ENCODE measurements around the gene IRX4.

IRX4 gene

GRCh38 chr5:1879292-1880263 is 3.1 kb downstream of the IRX4 start:
- peaks cover 52 to 53% of the 10 kb centered on the region in 2 donors for H3K27me3 ChIP-seq (ENCODE audit: control insufficient read depth in 2 of 2, insufficient read depth in 2 of 2, low read length in 2 of 2)
- no peak overlapping the region for H3K27ac ChIP-seq (ENCODE audit: low read depth in 2 of 2, low read length in 2 of 2)
- H3K9ac ChIP-seq (ENCODE audit: low read depth in 1 of 2, low read length in 2 of 2), result no peak overlapping the region
- no peak overlapping the region for H3K4me3 ChIP-seq (ENCODE audit: low read length in 2 of 2)
- no peaks in the 10 kb centered on the region for H3K36me3 ChIP-seq (ENCODE audit: control insufficient read depth in 2 of 2, insufficient read depth in 2 of 2, low read length in 2 of 2)
- H3K4me1 ChIP-seq (ENCODE audit: control insufficient read depth in 2 of 2, insufficient read depth in 2 of 2, low read length in 2 of 2), result no peaks in the 10 kb centered on the region
- no peaks in the 10 kb centered on the region for H3K9me3 ChIP-seq (ENCODE audit: control insufficient read depth in 2 of 2, low read length in 2 of 2)

GRCh38 chr5:1878050-1878849 is 4.5 kb downstream of the IRX4 start:
- H3K4me3 ChIP-seq (ENCODE audit: low read length in 2 of 2), result no peak overlapping the region
- H3K9me3 ChIP-seq (ENCODE audit: control insufficient read depth in 2 of 2, low read length in 2 of 2), result no peaks in the 10 kb centered on the region
- no peaks in the 10 kb centered on the region for H3K36me3 ChIP-seq (ENCODE audit: control insufficient read depth in 2 of 2, insufficient read depth in 2 of 2, low read length in 2 of 2)
- H3K27me3 ChIP-seq (ENCODE audit: control insufficient read depth in 2 of 2, insufficient read depth in 2 of 2, low read length in 2 of 2), result peaks cover 51 to 54% of the 10 kb centered on the region in 2 donors
- H3K9ac ChIP-seq (ENCODE audit: low read depth in 1 of 2, low read length in 2 of 2), result no peak overlapping the region
- peaks cover 0 to 4% of the 10 kb centered on the region in 2 donors for H3K4me1 ChIP-seq (ENCODE audit: control insufficient read depth in 2 of 2, insufficient read depth in 2 of 2, low read length in 2 of 2)
- no peak overlapping the region for H3K27ac ChIP-seq (ENCODE audit: low read depth in 2 of 2, low read length in 2 of 2)

GRCh38 chr5:1877103-1878049 is 5.3 kb downstream of the IRX4 start:
- H3K27ac ChIP-seq (ENCODE audit: low read depth in 2 of 2, low read length in 2 of 2), result no peak overlapping the region
- peaks cover 56% of the 10 kb centered on the region in 2 donors for H3K27me3 ChIP-seq (ENCODE audit: control insufficient read depth in 2 of 2, insufficient read depth in 2 of 2, low read length in 2 of 2)
- peaks cover 0 to 4% of the 10 kb centered on the region in 2 donors for H3K4me1 ChIP-seq (ENCODE audit: control insufficient read depth in 2 of 2, insufficient read depth in 2 of 2, low read length in 2 of 2)
- H3K36me3 ChIP-seq (ENCODE audit: control insufficient read depth in 2 of 2, insufficient read depth in 2 of 2, low read length in 2 of 2), result no peaks in the 10 kb centered on the region
- no peaks in the 10 kb centered on the region for H3K9me3 ChIP-seq (ENCODE audit: control insufficient read depth in 2 of 2, low read length in 2 of 2)
- no peak overlapping the region for H3K4me3 ChIP-seq (ENCODE audit: low read length in 2 of 2)
- no peak overlapping the region for H3K9ac ChIP-seq (ENCODE audit: low read depth in 1 of 2, low read length in 2 of 2)

- Histone ChIP-seq H3K9me3 (ENCODE audit: control insufficient read depth in 2 of 2, low read length in 2 of 2) (no peaks in the 10 kb centered on the region), H3K4me3 (ENCODE audit: low read length in 2 of 2) (no peak overlapping the region), H3K27ac (ENCODE audit: low read depth in 2 of 2, low read length in 2 of 2) (no peak overlapping the region), H3K27me3 (ENCODE audit: control insufficient read depth in 2 of 2, insufficient read depth in 2 of 2, low read length in 2 of 2) (peaks cover 52 to 55% of the 10 kb centered on the region in 2 donors), H3K9ac (ENCODE audit: low read depth in 1 of 2, low read length in 2 of 2) (no peak overlapping the region), H3K4me1 (ENCODE audit: control insufficient read depth in 2 of 2, insufficient read depth in 2 of 2, low read length in 2 of 2) (peaks cover 0 to 4% of the 10 kb centered on the region in 2 donors), H3K36me3 (ENCODE audit: control insufficient read depth in 2 of 2, insufficient read depth in 2 of 2, low read length in 2 of 2) (no peaks in the 10 kb centered on the region)
Observed at GRCh38 chr5:1876660-1877064, 6.1 kb downstream of the IRX4 start.

GRCh38 chr5:1875843-1876659 is 6.7 kb downstream of the IRX4 start:
- H3K27ac ChIP-seq (ENCODE audit: low read depth in 2 of 2, low read length in 2 of 2), result no peak overlapping the region
- H3K9ac ChIP-seq (ENCODE audit: low read depth in 1 of 2, low read length in 2 of 2), result no peak overlapping the region
- H3K4me3 ChIP-seq (ENCODE audit: low read length in 2 of 2), result no peak overlapping the region
- H3K36me3 ChIP-seq (ENCODE audit: control insufficient read depth in 2 of 2, insufficient read depth in 2 of 2, low read length in 2 of 2), result no peaks in the 10 kb centered on the region
- peaks cover 0 to 4% of the 10 kb centered on the region in 2 donors for H3K4me1 ChIP-seq (ENCODE audit: control insufficient read depth in 2 of 2, insufficient read depth in 2 of 2, low read length in 2 of 2)
- peaks cover 52 to 57% of the 10 kb centered on the region in 2 donors for H3K27me3 ChIP-seq (ENCODE audit: control insufficient read depth in 2 of 2, insufficient read depth in 2 of 2, low read length in 2 of 2)
- H3K9me3 ChIP-seq (ENCODE audit: control insufficient read depth in 2 of 2, low read length in 2 of 2), result no peaks in the 10 kb centered on the region

GRCh38 chr5:1875281-1875842 is 7.4 kb downstream of the IRX4 start:
- Histone ChIP-seq H3K9me3 (ENCODE audit: control insufficient read depth in 2 of 2, low read length in 2 of 2) (no peaks in the 10 kb centered on the region), H3K4me3 (ENCODE audit: low read length in 2 of 2) (no peak overlapping the region), H3K27ac (ENCODE audit: low read depth in 2 of 2, low read length in 2 of 2) (no peak overlapping the region), H3K9ac (ENCODE audit: low read depth in 1 of 2, low read length in 2 of 2) (no peak overlapping the region), H3K27me3 (ENCODE audit: control insufficient read depth in 2 of 2, insufficient read depth in 2 of 2, low read length in 2 of 2) (peaks cover 47 to 52% of the 10 kb centered on the region in 2 donors), H3K4me1 (ENCODE audit: control insufficient read depth in 2 of 2, insufficient read depth in 2 of 2, low read length in 2 of 2) (peaks cover 0 to 4% of the 10 kb centered on the region in 2 donors), H3K36me3 (ENCODE audit: control insufficient read depth in 2 of 2, insufficient read depth in 2 of 2, low read length in 2 of 2) (no peaks in the 10 kb centered on the region)

GRCh38 chr5:1874771-1875220 is 7.9 kb downstream of the IRX4 start:
- H3K27ac ChIP-seq (ENCODE audit: low read depth in 2 of 2, low read length in 2 of 2), result no peak overlapping the region
- no peaks in the 10 kb centered on the region for H3K9me3 ChIP-seq (ENCODE audit: control insufficient read depth in 2 of 2, low read length in 2 of 2)
- H3K9ac ChIP-seq (ENCODE audit: low read depth in 1 of 2, low read length in 2 of 2), result no peak overlapping the region
- H3K27me3 ChIP-seq (ENCODE audit: control insufficient read depth in 2 of 2, insufficient read depth in 2 of 2, low read length in 2 of 2), result peaks cover 42 to 47% of the 10 kb centered on the region in 2 donors
- no peak overlapping the region for H3K4me3 ChIP-seq (ENCODE audit: low read length in 2 of 2)
- H3K4me1 ChIP-seq (ENCODE audit: control insufficient read depth in 2 of 2, insufficient read depth in 2 of 2, low read length in 2 of 2), result peaks cover 0 to 4% of the 10 kb centered on the region in 2 donors
- no peaks in the 10 kb centered on the region for H3K36me3 ChIP-seq (ENCODE audit: control insufficient read depth in 2 of 2, insufficient read depth in 2 of 2, low read length in 2 of 2)

- Histone ChIP-seq H3K27ac (ENCODE audit: low read depth in 2 of 2, low read length in 2 of 2) (no peak overlapping the region), H3K9me3 (ENCODE audit: control insufficient read depth in 2 of 2, low read length in 2 of 2) (no peaks in the 10 kb centered on the region), H3K4me3 (ENCODE audit: low read length in 2 of 2) (no peak overlapping the region), H3K9ac (ENCODE audit: low read depth in 1 of 2, low read length in 2 of 2) (no peak overlapping the region), H3K27me3 (ENCODE audit: control insufficient read depth in 2 of 2, insufficient read depth in 2 of 2, low read length in 2 of 2) (peaks cover 37 to 44% of the 10 kb centered on the region in 2 donors), H3K4me1 (ENCODE audit: control insufficient read depth in 2 of 2, insufficient read depth in 2 of 2, low read length in 2 of 2) (peaks cover 0 to 4% of the 10 kb centered on the region in 2 donors), H3K36me3 (ENCODE audit: control insufficient read depth in 2 of 2, insufficient read depth in 2 of 2, low read length in 2 of 2) (no peaks in the 10 kb centered on the region)
Observed at GRCh38 chr5:1874348-1874747, 8.4 kb downstream of the IRX4 start.

All from mucosa of rectum (tissue), 2 donors.